Mammary epithelial cell (primary cell): Measurements from ENCODE around the gene MTCL1.

Source experiments
- CTCF ChIP-seq, 2 donors: IDR thresholded peaks in 1 of 2; conservative IDR thresholded peaks in 1 of 2; 2 replicates each; pipeline ENCODE4 v1.5.1; 2011 to 2012; ENCODE audit warnings: inconsistent platforms in 2 of 2, low read length in 2 of 2, mild to moderate bottlenecking in 2 of 2, control low read depth in 1 of 2, low read depth in 1 of 2; ENCODE audit not compliant: insufficient read depth in 1 of 2; ENCODE audit errors: extremely low read depth in 1 of 2
- EZH2 ChIP-seq: IDR thresholded peaks from 2 replicates; pipeline ENCODE4 v1.6.1; 2012; ENCODE audit warnings: low read length, inconsistent platforms, borderline replicate concordance

- TF ChIP-seq EZH2 (no peak), CTCF (conservative IDR thresholded peaks at IDR 0.05 in 1 of 2, IDR thresholded peaks at IDR 0.05 in 1 of 2; ENCODE audit: extremely low read depth in 1 of 2, insufficient read depth in 1 of 2, low read depth in 1 of 2, low read length in 2 of 2) (no peak)
These were observed 48.1 kb upstream of the MTCL1 start for GRCh38 chr18:8657050-8657820.
